Esophagus squamous epithelium (tissue), 4 donors: ENCODE data around the gene TRNP1.

Experiments used
- CTCF ChIP-seq, 6 experiments: fragments of 450-650 bp in 4 of 6; fragments of 200-600 bp in 2 of 6; sonication (generic) in 2 of 6; IDR thresholded peaks; one replicate each; pipeline ENCODE4 v1.5.1; 2016 to 2019; ENCODE audit warnings: antibody characterized with exemption in 6 of 6, mild to moderate bottlenecking in 4 of 6, moderate library complexity in 4 of 6
- POLR2A ChIP-seq, 4 donors: fragments of 450-650 bp; IDR thresholded peaks; one replicate each; pipeline ENCODE4 v1.6.1; 2017; ENCODE audit warnings: antibody characterized with exemption in 4 of 4, mild to moderate bottlenecking in 4 of 4, moderate library complexity in 3 of 4

- TF ChIP-seq CTCF (IDR thresholded peaks at IDR 0.05) (no peak), POLR2A (IDR thresholded peaks at IDR 0.05) (peak in 1 of 4 donors; percentile 9)
Observed at GRCh38 chr1:27033043-27033746, 39.7 kb downstream of the TRNP1 start.
